Ishikawa (cell line): Measurements from ENCODE around the gene KIAA1217.

ENCODE experiments used
- CEBPB ChIP-seq: IDR thresholded peaks from 2 replicates; pipeline ENCODE4 v1.6.1; 2012
- CREB1 ChIP-seq: IDR thresholded peaks from 2 replicates; pipeline ENCODE4 v1.6.1; 2012; ENCODE audit warnings: low read depth
- EGR1 ChIP-seq: IDR thresholded peaks from 2 replicates; pipeline ENCODE4 v1.6.1; 2012
- EP300 ChIP-seq: IDR thresholded peaks from 2 replicates; pipeline ENCODE4 v1.6.1; 2012; ENCODE audit warnings: borderline replicate concordance
- FOXM1 ChIP-seq: IDR thresholded peaks from 2 replicates; pipeline ENCODE4 v1.6.1; 2012; ENCODE audit warnings: low read depth, borderline replicate concordance
- MAX ChIP-seq: IDR thresholded peaks from 2 replicates; pipeline ENCODE4 v1.6.1; 2012
- NFIC ChIP-seq: IDR thresholded peaks from 2 replicates; pipeline ENCODE4 v1.6.1; 2012
- RAD21 ChIP-seq: IDR thresholded peaks from 2 replicates; pipeline ENCODE4 v1.6.1; 2012; ENCODE audit warnings: low read depth
- REST ChIP-seq: IDR thresholded peaks from 2 replicates; pipeline ENCODE4 v1.6.1; 2012; ENCODE audit warnings: low read depth, mild to moderate bottlenecking
- TAF1 ChIP-seq: IDR thresholded peaks from 2 replicates; pipeline ENCODE4 v1.6.1; 2012; ENCODE audit warnings: low read depth, mild to moderate bottlenecking
- TCF12 ChIP-seq: IDR thresholded peaks from 2 replicates; pipeline ENCODE4 v1.6.1; 2012; ENCODE audit warnings: low read depth
- TEAD4 ChIP-seq: IDR thresholded peaks from 2 replicates; pipeline ENCODE4 v1.6.1; 2012
- USF1 ChIP-seq: IDR thresholded peaks from 2 replicates; pipeline ENCODE4 v1.6.1; 2012
- YY1 ChIP-seq: IDR thresholded peaks from 2 replicates; pipeline ENCODE4 v1.6.1; 2012; ENCODE audit warnings: low read depth
- ZBTB7A ChIP-seq: IDR thresholded peaks from 2 replicates; pipeline ENCODE4 v1.6.1; 2012; ENCODE audit warnings: low read depth

KIAA1217 gene

GRCh38 chr10:24418532-24418931, 209.6 kb downstream of the KIAA1217 start:
- TF ChIP-seq FOXM1 = no peak

GRCh38 chr10:24419066-24419465, 210.1 kb downstream of the KIAA1217 start:
- no peak for TF ChIP-seq YY1
- TF ChIP-seq NFIC = no peak
- no peak for TF ChIP-seq RAD21
- TF ChIP-seq CEBPB = no peak
- no peak for TF ChIP-seq REST
- TF ChIP-seq EP300 = no peak
- TF ChIP-seq CREB1 = no peak
- no peak for TF ChIP-seq USF1
- no peak for TF ChIP-seq TEAD4
- TF ChIP-seq ZBTB7A = no peak
- TF ChIP-seq TAF1 = no peak
- TF ChIP-seq MAX = no peak
- TF ChIP-seq TCF12 = no peak
- no peak for TF ChIP-seq EGR1
- TF ChIP-seq FOXM1 = no peak

- TF ChIP-seq EP300 (no peak), USF1 (no peak), FOXM1 (no peak), TCF12 (no peak), TEAD4 (no peak), RAD21 (no peak), NFIC (no peak), REST (no peak), YY1 (no peak), ZBTB7A (no peak), MAX (no peak), CREB1 (no peak), EGR1 (no peak), TAF1 (no peak), CEBPB (no peak)
These were observed 216.2 kb downstream of the KIAA1217 start for GRCh38 chr10:24425151-24425550.

- no peak for TF ChIP-seq YY1
- TF ChIP-seq USF1 = no peak
- no peak for TF ChIP-seq EP300
- no peak for TF ChIP-seq REST
- no peak for TF ChIP-seq EGR1
- no peak for TF ChIP-seq TCF12
- no peak for TF ChIP-seq TAF1
- no peak for TF ChIP-seq MAX
These were observed 218.9 kb downstream of the KIAA1217 start for GRCh38 chr10:24427678-24428409.
